Measurements from ENCODE around the gene IFT43. TPM values are rescaled to one million over a fixed set of nuclear protein-coding genes. Genes with fewer than 3 reads are reported as not detected.
"Not testable (repeated sequence)": the region's sequence is repeated elsewhere in the genome, so short reads cannot be mapped to it uniquely, and the experiment has no call there.

IFT43 gene
- total RNA-seq, 1 donor from 2014 or later, result 36.8 TPM

- H3K4me2 ChIP-seq, result no peak overlapping the region
- no peaks in the 10 kb centered on the region for H3K9me3 ChIP-seq (ENCODE audit: low read depth)
- H3K79me2 ChIP-seq (ENCODE audit: low read depth), result no peaks in the 10 kb centered on the region
- no peak overlapping the region for H3K27ac ChIP-seq
- no peak overlapping the region for H3K9ac ChIP-seq
- Mint-ChIP-seq H3K27ac (no peak overlapping the region), H3K27me3 (ENCODE audit: insufficient read depth, low read depth) (no peaks in the 10 kb centered on the region), H3K4me1 (peaks cover 2% of the 10 kb centered on the region), H3K4me3 (no peak overlapping the region), H3K36me3 (peaks cover 50% of the 10 kb centered on the region), H3K9me3 (peaks cover 16% of the 10 kb centered on the region)
- TF ChIP-seq EZH2 (IDR thresholded peaks at IDR 0.05) (no peak), CTCF (IDR thresholded peaks at IDR 0.05) (no peak), EZH2phosphoT487 (IDR thresholded peaks at IDR 0.05) (no peak)
- no peaks in the 10 kb centered on the region for H3F3A ChIP-seq (ENCODE audit: low read depth)
- peaks cover 11% of the 10 kb centered on the region for H3K36me3 ChIP-seq
- no peaks in the 10 kb centered on the region for H3K4me1 ChIP-seq
- H3K4me3 ChIP-seq, result no peak overlapping the region
- no peaks in the 10 kb centered on the region for H3K27me3 ChIP-seq
- no peak overlapping the region for H2AFZ ChIP-seq (replicated peaks)
- no peaks in the 10 kb centered on the region for H4K20me1 ChIP-seq (ENCODE audit: low read depth)
- no peak for DNase-seq (ENCODE audit: low spot score)
These were observed 21.8 kb downstream of the IFT43 start for GRCh38 chr14:76007379-76007778.

- Mint-ChIP-seq H3K36me3 (peaks cover 48% of the 10 kb centered on the region), H3K4me1 (peaks cover 2% of the 10 kb centered on the region), H3K9me3 (peaks cover 16% of the 10 kb centered on the region), H3K4me3 (no peak overlapping the region), H3K27ac (no peak overlapping the region), H3K27me3 (ENCODE audit: insufficient read depth, low read depth) (no peaks in the 10 kb centered on the region)
- peaks cover 11% of the 10 kb centered on the region for H3K36me3 ChIP-seq
- no peak overlapping the region for H2AFZ ChIP-seq (replicated peaks)
- H3K79me2 ChIP-seq (ENCODE audit: low read depth), result no peaks in the 10 kb centered on the region
- no peaks in the 10 kb centered on the region for H3K27me3 ChIP-seq
- H3K4me3 ChIP-seq, result no peak overlapping the region
- no peak overlapping the region for H3K4me2 ChIP-seq
- no peaks in the 10 kb centered on the region for H3K9me3 ChIP-seq (ENCODE audit: low read depth)
- no peak for TF ChIP-seq CTCF (IDR thresholded peaks at IDR 0.05)
- TF ChIP-seq EZH2phosphoT487 (IDR thresholded peaks at IDR 0.05), result no peak
- TF ChIP-seq EZH2 (IDR thresholded peaks at IDR 0.05), result no peak
- H3F3A ChIP-seq (ENCODE audit: low read depth), result no peaks in the 10 kb centered on the region
- no peak overlapping the region for H3K27ac ChIP-seq
- H3K9ac ChIP-seq, result no peak overlapping the region
- H3K4me1 ChIP-seq, result no peaks in the 10 kb centered on the region
- no peak for DNase-seq (ENCODE audit: low spot score)
- no peaks in the 10 kb centered on the region for H4K20me1 ChIP-seq (ENCODE audit: low read depth)
These were observed 22.3 kb downstream of the IFT43 start for GRCh38 chr14:76007852-76008251.

GRCh38 chr14:76009627-76010026, 24.1 kb downstream of the IFT43 start:
- not testable (repeated sequence) for H3K9me3 ChIP-seq (ENCODE audit: low read depth); H3F3A ChIP-seq (ENCODE audit: low read depth); H3K36me3 ChIP-seq; H3K4me2 ChIP-seq; H3K27me3 Mint-ChIP-seq (ENCODE audit: insufficient read depth, low read depth); DNase-seq (ENCODE audit: low spot score); H3K27ac Mint-ChIP-seq; H3K27me3 ChIP-seq; H2AFZ ChIP-seq (replicated peaks); H3K27ac ChIP-seq; H3K4me1 ChIP-seq; H3K4me1 Mint-ChIP-seq; H3K9me3 Mint-ChIP-seq; H4K20me1 ChIP-seq (ENCODE audit: low read depth); H3K79me2 ChIP-seq (ENCODE audit: low read depth); H3K4me3 ChIP-seq; H3K4me3 Mint-ChIP-seq; H3K9ac ChIP-seq
- peaks cover 52% of the 10 kb centered on the region for H3K36me3 Mint-ChIP-seq

- no peak for DNase-seq (ENCODE audit: low spot score)
- Mint-ChIP-seq H3K36me3 (peaks cover 50% of the 10 kb centered on the region), H3K27ac (no peak overlapping the region), H3K4me3 (no peak overlapping the region), H3K4me1 (no peaks in the 10 kb centered on the region), H3K27me3 (ENCODE audit: insufficient read depth, low read depth) (no peaks in the 10 kb centered on the region), H3K9me3 (no peaks in the 10 kb centered on the region)
- H3K27ac ChIP-seq, result no peak overlapping the region
- no peak overlapping the region for H2AFZ ChIP-seq (replicated peaks)
- H3K4me3 ChIP-seq, result no peak overlapping the region
- no peaks in the 10 kb centered on the region for H3K27me3 ChIP-seq
- no peaks in the 10 kb centered on the region for H4K20me1 ChIP-seq (ENCODE audit: low read depth)
- no peak overlapping the region for H3K9ac ChIP-seq
- peaks cover 2% of the 10 kb centered on the region for H3K79me2 ChIP-seq (ENCODE audit: low read depth)
- no peak overlapping the region for H3K4me2 ChIP-seq
- no peaks in the 10 kb centered on the region for H3K36me3 ChIP-seq
- peaks cover 8% of the 10 kb centered on the region for H3K4me1 ChIP-seq
- H3F3A ChIP-seq (ENCODE audit: low read depth), result no peaks in the 10 kb centered on the region
- H3K9me3 ChIP-seq (ENCODE audit: low read depth), result no peaks in the 10 kb centered on the region
- TF ChIP-seq CTCF (IDR thresholded peaks at IDR 0.05) (no peak), EZH2phosphoT487 (IDR thresholded peaks at IDR 0.05) (no peak), EZH2 (IDR thresholded peaks at IDR 0.05) (no peak)
These were observed 26.4 kb downstream of the IFT43 start for GRCh38 chr14:76011930-76012329.

All from neural progenitor cell (in vitro differentiated cells).